ENCODE data around the gene STAB2.
"Not testable (repeated sequence)": the region's sequence is repeated elsewhere in the genome, so short reads cannot be mapped to it uniquely, and the experiment has no call there.

Gene STAB2

DNA sequence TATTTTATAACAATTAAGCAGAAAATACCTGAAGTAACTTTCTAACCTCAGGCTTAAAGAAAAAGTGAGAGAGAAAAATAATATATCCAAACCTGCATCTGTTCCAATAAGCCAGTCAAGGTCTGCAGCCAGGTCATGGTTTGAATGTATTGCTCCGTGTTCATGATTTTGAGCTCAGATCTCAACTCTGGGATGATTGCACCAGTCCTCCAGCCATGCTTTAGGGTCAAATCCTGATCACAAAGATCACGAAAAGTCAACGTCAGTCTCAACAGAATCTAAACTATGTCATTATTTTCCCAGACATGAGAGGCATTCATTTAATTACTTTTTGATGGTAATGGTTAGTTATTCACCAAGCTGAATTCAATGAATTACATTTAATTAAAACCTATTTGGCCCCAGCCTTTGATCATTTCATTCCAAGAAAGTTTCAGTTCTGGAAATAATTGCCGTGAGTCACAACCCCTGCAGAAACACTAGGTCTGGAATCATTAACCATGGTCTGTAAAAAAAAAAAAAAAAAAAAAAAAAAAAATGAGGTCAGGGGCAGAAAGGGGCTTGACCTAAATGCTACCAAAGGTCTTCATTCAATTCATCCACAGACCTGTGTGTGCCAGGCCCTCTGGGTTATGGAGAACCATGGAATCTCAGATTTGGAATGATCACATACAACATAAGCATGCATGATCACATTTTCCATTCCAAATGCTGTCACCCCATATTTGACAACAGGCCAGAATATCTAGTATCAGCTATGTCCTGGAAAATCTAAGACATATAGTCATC is 198.4 kb downstream of the STAB2 start:
- no peak for DNase-seq

DNA sequence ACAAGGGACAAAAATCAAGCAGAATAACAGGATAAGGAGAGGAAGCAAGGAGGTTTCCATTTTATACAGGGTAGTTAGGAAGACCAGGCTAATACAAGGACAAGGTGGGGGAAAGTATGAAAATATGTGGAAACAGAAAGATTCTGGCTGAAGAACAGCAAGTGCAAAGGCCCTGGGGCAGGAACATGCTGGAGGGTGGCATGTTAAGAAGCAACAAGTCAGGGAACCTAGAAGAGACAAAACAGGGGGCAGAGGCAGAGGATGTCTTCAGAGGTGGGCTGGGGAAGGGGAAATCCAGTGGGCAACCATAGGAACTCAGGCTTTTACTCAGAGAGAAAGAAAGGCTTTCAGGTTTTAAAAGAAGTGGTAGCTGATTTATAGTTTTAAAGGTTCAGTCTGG is 199.1 kb downstream of the STAB2 start:
- DNase-seq: no peak

DNA sequence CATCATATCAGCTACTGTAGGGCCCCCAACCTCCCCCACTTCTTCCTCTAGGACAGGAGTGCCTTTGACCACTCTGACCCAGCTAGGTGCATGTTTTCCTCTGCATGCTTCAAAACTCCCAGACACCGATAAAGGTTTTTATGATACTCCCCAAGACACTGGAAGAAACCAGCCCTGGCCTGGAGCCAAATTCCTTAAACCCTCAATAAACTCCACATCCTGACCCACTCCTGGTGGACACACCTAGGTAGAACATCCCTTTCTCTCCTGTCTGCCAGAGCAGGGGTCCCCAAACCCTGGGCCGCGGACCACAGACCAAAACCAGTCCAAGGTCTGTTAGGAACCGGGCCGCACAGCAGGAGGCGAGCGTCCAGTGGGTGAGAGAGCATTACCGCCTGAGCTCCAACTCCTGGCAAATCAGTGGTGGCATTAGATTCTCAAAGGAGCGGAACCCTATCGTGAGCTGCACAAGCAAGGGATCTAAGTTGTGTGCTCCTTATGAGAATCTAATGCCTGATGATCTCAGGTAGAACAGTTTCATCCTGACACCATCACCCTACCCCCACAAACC is 204.4 kb downstream of the STAB2 start:
- no peak for DNase-seq

DNA sequence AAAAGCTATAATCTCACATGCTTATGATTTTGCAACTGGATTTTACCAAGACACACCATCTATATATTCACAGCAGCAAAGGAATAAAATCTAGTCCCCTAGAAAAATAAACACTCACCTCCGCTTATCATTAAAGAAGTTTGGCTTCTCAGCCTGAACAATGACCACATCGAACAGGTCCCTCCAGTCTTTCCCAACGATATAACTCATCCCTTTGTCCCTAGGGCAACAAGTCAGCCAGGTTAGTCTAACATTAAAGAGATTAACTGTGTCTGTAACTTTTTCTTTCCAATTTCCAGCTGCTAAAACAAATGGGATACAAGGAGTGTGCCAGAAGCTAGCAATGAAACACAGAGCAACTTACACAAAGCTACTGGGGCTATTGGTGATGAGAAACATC is 206.0 kb downstream of the STAB2 start:
- DNase-seq: no peak

DNA sequence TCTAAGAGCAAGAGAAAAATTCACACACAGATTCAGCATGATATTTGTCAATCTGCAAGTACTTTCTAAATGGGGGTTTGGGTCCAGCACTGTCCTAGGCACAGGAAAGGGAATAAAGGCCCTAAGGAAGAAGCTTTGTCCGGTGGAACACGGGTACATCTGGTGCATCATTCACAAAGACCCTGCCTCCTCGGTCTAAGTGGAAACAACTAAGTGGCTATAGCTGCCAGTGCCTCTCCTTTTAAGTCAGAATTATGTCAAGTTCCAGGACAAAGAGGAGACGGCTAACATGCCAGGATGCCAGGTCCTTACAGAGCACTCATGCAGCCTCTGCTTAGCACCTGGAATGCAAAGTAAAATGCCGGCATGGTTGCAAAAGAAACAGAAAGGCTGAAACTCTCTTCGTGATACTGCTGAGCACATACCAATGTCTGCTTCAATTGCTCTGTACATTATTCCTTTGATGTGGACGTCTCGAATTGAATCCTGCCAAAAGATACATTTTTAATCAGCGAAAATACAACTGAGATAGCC is 206.5 kb downstream of the STAB2 start:
- no peak for DNase-seq

DNA sequence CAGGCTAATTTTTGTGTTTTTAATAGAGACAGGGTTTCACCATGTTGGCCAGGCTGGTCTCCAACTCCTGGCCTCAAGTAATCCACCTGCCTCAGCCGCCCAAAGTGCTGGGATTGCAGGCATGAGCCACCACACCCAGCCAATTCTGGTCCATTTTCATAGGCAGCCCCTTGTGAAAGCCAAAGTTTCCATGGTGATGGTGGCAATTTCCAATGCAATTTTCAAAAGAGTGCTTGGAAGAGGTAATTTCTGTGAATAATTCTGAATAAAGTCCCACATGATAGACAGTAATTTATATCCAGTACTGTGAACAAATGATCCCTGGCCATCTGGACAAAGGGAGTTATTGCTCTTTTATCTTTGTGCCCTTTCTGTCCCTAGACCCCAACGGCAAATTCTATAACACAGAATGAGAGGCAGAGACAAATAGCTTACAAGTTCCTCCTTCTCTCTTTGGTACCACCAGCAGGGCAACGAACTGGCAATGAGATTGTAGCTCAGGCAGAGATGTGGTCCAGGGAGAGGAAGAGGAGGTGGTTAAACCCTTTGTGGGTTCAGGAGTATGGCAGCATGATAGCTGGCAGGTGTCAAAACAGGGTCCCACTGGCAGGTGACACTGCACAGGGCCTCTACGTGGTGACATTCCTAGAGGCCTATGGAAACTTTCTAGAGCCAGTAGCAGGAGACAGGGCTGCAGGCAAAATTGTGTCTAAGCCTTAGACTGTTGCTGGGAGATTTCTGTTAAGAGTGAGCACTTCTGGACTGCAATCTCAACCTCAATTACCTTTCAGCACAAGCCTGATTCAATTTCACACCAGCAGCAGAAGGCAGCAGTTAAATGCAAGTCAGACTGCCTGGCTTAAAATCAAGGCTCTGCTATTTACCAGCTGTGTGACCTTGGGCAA is 207.5 kb downstream of the STAB2 start:
- DNase-seq: no peak

DNA sequence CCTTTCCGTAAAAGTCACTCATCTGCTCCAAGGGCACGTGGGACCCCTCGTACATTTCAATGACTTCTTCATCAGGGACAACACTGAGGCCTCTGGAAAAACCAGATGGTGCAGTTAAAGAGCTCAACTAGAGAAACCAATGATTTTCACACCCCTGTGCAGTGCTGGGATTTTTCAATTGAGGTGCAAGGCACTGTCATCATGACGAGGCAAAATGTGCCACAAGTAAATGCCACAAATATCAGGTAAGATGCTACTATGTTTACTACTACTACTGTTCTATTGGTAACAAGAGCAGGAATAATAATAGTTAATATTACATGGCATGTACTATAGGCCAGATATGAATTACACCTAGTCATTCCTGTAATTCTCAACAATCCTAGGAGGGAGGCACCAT is 211.5 kb downstream of the STAB2 start:
- DNase-seq: no peak

DNA sequence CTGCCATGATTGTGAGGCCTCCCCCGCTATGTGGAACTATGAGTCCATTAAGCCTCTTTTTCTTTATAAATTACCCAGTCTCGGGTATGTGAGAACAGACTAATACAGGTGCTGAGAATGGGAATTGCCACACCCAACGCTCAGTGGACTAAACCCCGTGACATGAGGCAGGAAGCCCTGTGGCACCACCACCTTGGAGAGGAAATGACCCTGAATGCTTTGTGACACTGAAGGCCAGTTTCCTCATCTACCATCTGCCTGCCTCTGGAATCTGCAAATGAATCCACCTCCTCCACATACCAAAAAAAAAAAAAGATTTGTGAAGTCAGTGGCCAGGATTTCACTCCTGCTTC is 212.4 kb downstream of the STAB2 start:
- no peak for DNase-seq

DNA sequence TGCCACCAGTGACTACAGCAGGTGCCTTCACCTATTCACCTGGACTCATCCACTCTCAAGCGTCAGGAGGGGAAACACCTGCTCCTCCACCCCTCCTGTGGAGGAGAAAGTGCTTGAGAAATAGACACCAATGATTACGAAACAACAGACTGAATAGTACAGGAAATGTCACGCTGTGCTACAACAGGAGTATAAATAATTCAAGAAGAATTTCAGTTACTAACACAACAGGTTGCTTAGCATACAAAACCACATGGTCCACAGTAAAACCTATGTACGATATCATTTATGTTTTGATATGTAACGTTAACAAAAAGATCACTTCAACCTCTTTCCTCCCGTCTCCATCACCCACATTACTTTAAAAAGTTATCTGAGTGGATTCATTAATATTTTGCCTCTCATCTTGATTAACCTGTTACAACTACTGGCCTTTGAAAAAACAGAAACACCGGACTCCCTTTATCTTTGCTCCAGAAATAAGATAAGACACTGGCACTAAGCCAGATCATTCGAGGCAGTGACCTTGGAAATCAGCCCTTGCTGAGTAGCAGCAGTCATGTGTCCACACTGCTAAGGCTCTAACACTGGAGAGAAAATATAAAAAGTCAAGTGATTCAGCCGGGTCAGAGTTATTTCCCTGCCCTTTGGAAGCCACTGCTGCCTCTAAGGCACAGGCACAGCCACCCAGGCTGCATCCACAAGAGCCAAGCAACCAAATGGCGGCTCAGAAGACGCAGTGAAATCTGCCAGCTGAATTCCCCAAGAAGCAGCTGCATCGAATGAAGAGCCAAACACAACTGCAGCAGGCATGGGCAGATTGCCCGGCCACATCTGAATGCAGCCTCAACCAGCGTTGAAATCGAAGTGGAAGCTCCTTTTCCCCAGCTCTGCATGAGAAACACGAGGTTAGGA is 213.0 kb downstream of the STAB2 start:
- DNase-seq: no peak

DNA sequence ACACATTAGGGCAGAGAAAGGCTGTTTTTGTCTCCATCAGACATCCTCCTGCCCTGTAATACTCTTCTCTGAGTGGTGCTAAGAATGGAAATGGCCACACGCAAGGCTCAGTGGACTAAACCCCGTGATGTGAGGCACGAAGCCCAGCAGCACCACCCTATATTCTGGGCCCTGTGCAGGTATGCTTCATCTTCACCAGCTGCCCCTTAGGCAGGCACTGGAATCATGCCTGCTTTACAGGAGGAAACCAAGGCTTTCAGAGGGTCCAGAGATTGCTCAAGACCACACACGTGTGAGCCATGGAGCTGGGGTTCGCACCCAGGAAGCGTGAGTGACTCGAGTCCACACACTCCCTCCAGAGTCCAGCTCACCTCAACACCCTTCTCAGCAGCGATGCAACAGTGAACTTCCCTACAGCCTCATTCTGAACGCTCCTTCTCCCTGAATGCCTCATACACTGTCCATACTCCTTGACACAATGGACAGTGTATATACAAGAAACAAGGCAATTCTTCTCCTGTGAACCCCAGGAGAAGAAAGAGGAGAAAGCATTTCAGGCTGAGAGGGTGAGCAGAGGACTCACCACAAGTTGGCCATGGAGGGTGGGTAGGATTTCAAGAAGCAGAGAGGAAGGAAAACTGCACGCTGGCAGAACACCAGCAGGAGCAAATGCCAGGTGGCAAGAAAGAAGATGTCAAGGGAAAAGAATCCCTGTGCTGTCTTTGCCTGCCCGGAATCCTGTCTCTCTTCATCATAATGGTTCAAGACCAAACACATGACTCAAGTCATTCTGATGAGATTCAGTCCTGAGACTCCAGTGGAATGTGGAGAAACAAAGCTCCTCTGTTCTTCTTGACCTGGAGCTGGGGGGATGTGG is 214.9 kb downstream of the STAB2 start:
- no peak for DNase-seq

DNA sequence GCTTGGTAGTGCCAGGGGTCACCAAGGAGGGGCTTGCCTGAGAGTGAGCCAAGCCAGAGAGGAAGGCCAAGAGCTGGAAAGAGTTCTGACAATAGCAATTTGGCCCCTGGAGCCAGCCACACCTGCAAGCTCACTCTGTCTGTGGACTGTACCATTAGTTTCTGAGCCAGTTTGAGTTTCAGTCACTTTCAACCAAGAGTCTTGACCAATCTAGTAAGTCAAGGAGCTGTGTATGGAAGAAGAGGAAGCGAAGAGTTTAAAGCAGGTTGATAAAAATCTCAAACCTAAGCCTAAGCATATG is 215.5 kb downstream of the STAB2 start:
- no peak for DNase-seq

DNA sequence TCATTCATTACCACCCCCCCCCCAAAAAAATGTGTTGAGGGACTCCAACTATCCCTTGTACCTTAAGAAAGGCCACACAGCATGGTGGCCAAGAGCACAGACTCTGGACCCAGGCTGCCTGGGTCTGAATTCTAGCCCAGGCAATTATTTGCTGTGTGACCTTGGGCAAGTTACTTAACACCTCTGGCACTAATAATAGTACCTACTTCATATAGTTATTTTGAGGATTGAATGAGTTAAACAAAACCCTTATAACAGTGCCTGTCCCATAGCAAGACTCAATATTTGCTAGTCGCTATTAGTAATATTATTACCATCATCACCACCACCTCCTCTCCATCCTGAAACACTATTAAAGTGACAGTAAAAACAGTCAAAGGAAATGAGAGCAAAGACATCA is 216.8 kb downstream of the STAB2 start:
- no peak for DNase-seq

DNA sequence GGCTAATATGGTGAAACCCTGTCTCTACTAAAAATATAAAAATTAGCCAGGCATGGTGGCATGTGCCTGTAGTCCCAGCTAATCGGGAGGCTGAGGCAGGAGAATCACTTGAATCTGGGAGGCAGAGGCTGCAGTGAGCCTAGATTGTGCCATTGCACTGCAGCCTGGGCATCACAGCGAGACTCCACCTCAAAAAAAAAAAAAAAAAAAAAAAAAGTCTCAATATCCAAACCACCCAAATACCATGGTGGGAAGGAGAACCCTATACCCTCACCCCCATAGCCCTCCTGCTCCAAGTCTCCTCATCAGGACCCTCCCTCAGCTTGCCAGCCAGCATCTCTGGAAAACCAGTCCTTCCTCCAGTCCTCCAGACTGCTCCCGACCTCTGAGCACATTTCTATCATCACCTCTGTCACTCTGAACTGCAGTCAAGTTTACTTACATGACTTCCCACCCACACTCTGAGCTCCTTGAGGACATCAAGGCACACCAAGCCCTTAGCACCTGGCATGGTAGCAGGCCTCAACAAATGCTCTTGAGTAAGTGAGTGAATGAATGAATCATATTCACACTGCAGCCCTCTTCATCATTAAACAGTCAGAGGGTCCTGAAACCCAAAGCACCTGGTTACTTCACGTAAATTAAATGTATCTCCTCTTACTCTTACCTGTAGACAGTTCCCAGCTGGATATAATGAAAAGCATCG is 218.7 kb downstream of the STAB2 start:
- DNase-seq: no peak

DNA sequence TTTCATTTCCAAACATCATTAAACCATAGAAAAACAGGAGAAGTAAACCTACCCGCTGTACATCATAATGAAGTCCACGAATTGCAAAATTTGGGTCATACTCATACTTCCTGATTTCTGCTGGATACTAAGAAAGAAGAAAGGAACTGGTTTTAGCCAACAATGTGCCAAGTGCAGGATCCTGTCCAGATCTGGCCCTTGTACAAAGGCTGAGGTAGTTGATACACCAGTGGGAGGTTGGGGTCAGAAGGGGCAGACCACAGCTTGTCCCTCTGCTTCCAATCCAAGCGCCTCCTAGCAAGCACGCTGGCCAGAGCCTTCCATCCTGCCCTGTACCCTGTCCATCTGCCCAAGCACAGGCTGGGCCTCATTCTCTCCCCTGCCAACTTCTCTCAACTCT is 219.7 kb downstream of the STAB2 start:
- no peak for DNase-seq

DNA sequence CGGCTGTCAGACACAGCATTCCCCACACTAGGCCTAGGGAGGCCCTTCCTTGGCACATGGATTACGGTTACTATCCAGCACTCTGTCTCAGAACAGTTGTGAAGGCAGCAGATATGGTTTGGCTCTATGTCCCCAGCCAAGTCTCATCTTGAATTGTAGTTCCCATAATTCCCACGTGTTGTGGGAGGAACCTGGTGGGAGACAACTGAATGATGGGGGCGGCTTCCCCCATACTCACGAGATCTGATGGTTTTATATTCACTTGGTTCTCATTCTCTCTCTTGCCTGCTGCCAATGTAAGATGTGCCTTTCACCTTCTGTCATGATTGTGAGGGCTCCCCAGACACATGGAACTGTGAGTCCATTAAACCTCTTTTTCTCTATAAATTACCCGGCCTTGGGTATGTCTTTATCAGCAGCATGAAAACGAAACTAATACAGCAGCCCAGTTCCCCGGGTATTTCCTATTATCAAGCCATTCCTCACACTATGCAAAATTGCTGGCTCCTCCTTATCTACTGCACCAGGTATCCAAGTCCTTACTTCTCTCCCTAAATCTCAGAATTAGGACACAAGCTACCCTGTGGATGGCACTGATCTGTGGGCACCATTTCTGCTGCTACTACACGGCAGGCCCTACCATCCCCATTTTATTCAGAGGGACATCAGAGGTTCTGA is 220.6 kb downstream of the STAB2 start:
- no peak for DNase-seq

DNA sequence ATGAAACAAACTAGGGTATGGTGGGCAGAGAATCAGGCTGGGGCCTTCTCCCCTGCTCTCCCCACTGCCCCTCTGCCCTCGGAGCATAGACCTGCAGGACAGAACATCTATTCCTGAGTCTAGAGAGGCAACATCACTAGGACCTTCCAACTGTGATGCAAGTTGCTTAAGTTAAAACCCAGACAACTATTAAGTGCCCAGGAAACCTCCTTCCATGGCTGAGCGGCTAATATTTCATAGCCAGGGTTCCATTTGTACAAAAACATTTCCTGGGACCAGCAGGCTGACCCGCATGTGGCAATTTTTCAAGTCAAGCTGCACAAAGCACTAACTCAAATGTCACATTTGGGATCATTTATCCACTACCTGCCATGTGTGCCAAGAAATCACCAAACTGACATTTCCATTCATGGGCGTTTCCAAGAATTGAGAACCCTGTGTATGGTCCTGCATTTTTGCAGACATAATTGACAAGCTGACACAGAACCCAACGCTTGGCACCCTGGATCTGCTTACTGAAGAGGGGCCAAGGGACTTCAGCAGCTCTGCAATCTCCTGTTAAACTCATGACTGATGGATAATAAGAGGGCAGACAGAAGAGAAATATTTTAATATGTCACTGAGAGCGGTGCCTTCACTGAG is 221.3 kb downstream of the STAB2 start:
- no peak for DNase-seq

DNA sequence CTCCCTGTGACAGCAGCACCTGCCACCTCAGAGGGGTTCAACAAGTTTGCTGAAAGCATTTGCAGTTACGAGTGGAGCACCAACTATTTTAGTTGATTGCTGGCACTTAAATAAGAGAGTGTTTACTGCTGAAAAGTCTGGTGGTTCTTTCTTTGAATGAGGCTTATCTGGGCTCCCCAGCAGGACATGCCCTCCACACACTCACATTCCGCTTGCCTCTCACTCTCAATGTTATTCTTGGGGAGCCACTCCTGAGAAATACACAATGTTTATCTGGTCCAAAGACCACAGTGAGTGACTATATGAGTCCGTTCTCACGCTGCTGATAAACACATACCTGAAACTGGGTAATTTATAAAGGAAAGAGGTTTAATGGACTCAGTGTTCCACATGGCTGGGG is 222.1 kb downstream of the STAB2 start:
- no peak for DNase-seq

DNA sequence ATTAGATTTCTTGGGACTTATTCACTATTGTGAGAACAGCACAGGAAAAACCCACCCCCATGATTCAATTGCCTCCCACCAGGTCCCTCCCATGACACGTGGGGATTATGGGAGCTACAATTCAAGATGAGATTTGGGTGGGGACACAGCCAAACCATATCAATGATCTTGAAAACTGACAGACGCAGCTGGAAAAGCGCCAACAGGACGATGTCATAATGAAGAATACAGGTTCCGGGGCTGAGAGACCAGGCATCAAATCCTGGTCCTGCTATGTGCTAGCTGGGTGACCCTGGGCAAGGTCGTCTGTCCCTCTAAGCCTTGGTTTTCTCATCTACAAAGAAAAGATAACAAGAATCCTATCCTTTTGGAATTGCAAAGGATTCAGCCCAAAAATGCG is 222.6 kb downstream of the STAB2 start:
- not testable (repeated sequence) for DNase-seq

DNA sequence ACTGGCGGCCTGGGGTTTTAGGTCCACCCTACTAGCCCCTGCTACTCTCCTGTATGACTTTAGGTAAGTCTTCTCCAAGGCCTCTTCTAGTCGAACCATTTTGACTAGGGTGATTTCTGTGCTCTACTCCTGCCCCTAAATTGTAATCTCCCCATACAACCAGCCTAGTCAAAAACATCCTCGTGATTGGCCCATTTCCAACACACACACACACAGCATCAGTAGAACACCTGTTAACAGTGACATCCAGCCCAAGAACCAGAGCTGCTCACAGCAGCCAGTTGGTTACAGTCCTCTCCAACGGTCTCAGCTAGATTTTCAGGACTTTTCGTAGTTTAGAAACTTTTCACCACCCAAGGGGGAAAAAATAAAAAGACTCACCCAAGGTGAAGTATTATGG is 223.0 kb downstream of the STAB2 start:
- no peak for DNase-seq

DNA sequence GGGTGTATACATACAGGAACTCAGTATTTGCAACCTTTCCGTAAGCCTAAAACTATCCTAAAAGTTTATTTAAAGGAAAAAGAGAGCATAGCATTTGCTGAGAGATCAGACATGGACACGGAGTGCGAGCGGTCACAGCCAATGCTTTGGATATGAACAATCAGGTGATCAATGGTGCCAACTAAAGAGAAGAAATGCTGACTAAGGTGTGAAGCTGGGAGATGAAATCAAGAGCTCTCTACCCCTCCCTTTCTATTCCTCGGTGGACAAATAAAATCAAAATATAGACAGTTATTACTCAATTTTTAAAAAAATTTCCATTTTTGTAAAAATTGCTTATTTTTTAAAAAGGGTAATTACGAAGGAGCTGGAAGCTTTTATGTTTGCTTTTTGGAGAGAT is 224.7 kb downstream of the STAB2 start:
- DNase-seq: no peak
